Measurements from ENCODE around the gene SH3PXD2B.

DNA sequence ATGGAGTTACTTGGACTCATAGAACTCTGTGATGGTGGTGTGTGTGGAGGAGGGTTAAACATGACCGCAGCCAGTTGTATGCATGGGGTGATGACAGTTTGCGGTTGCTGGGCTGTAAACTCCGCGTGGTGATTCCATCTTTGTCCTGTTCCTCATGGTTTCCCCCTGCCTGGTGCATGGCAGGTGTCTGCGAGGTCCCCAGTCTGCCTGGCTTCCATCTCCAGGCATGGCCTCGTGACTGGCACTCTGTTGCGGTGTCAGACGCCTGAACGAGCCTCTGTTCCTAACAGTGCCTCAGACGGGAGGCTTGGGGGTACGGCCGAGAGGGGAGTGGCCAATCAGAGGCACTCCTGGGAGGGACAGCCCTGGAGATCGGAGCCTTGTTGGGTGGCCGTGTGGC, 33.9 kb upstream of the SH3PXD2B start:
- TF ChIP-seq, protein P1, sequence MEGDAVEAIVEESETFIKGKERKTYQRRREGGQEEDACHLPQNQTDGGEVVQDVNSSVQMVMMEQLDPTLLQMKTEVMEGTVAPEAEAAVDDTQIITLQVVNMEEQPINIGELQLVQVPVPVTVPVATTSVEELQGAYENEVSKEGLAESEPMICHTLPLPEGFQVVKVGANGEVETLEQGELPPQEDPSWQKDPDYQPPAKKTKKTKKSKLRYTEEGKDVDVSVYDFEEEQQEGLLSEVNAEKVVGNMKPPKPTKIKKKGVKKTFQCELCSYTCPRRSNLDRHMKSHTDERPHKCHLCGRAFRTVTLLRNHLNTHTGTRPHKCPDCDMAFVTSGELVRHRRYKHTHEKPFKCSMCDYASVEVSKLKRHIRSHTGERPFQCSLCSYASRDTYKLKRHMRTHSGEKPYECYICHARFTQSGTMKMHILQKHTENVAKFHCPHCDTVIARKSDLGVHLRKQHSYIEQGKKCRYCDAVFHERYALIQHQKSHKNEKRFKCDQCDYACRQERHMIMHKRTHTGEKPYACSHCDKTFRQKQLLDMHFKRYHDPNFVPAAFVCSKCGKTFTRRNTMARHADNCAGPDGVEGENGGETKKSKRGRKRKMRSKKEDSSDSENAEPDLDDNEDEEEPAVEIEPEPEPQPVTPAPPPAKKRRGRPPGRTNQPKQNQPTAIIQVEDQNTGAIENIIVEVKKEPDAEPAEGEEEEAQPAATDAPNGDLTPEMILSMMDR (IDR thresholded peaks at IDR 0.05; ENCODE audit: low read length) = no peak
- no peak for TF ChIP-seq EZH2 (IDR thresholded peaks at IDR 0.05; ENCODE audit: borderline replicate concordance, low read length)

Measured in OCI-LY1 (cell line).